NCI-H2029 (cell line): ENCODE measurements around the gene SPDEF.

Source experiments
- DNase-seq: peaks from one replicate; lab custom pipeline; 2025; lab: John Stamatoyannopoulos, UW

SPDEF gene

GRCh38 chr6:34583861-34584604 is 27.9 kb upstream of the SPDEF start:
- no peak for DNase-seq

- DNase-seq, result no peak
Measured at GRCh38 chr6:34583461-34583860, 27.3 kb upstream of the SPDEF start.

- DNase-seq, result no peak
Measured at GRCh38 chr6:34581561-34581920, 25.4 kb upstream of the SPDEF start.

- DNase-seq, result no peak
Measured at GRCh38 chr6:34580707-34581560, 24.8 kb upstream of the SPDEF start.

- DNase-seq, result no peak
Measured at GRCh38 chr6:34578445-34579262, 22.5 kb upstream of the SPDEF start.

GRCh38 chr6:34576286-34576955 is 20.3 kb upstream of the SPDEF start:
- no peak for DNase-seq

- DNase-seq, result no peak
Measured at GRCh38 chr6:34575326-34575725, 19.2 kb upstream of the SPDEF start.

- DNase-seq, result no peak
Measured at GRCh38 chr6:34574647-34575293, 18.6 kb upstream of the SPDEF start.

- no peak for DNase-seq
Measured at GRCh38 chr6:34573567-34574183, 17.5 kb upstream of the SPDEF start.

- no peak for DNase-seq
Measured at GRCh38 chr6:34572585-34572984, 16.5 kb upstream of the SPDEF start.

GRCh38 chr6:34572021-34572420 is 15.9 kb upstream of the SPDEF start:
- no peak for DNase-seq

GRCh38 chr6:34571388-34571787 is 15.3 kb upstream of the SPDEF start:
- DNase-seq, result no peak

GRCh38 chr6:34570066-34570833 is 14.1 kb upstream of the SPDEF start:
- DNase-seq, result peak; percentile 89

GRCh38 chr6:34569361-34569973 is 13.3 kb upstream of the SPDEF start:
- no peak for DNase-seq

GRCh38 chr6:34568341-34569201 is 12.4 kb upstream of the SPDEF start:
- DNase-seq, result no peak

GRCh38 chr6:34566830-34567546 is 10.9 kb upstream of the SPDEF start:
- no peak for DNase-seq

- DNase-seq, result no peak
Measured at GRCh38 chr6:34565722-34566137, 9.6 kb upstream of the SPDEF start.

- no peak for DNase-seq
Measured at GRCh38 chr6:34564181-34564580, 8.1 kb upstream of the SPDEF start.
